CD4-positive, alpha-beta T cell (primary cell): ENCODE data around the gene ZNF808. TPM values are rescaled to one million over a fixed set of nuclear protein-coding genes. Genes with fewer than 3 reads are reported as not detected.
"Not testable (repeated sequence)": the region's sequence is repeated elsewhere in the genome, so short reads cannot be mapped to it uniquely, and the experiment has no call there.

ENCODE experiments used
- ATAC-seq: fragments of 200-7000 bp; cut with Tn5 transposase; one replicate; pipeline ENCODE4 v1.10.0; 2022; ENCODE audit warnings: mild to moderate bottlenecking; ENCODE audit not compliant: poor library complexity
- CTCF ChIA-PET: fragments of 350-600 bp; sonication (Branson Sonifier 250); formaldehyde crosslinking; loops from one replicate; lab custom pipeline; 2021; ENCODE audit warnings: antibody characterized with exemption, inconsistent platforms; lab: Charles Lee
- POLR2A ChIA-PET: fragments of 350-600 bp; sonication (Branson Sonifier 250); formaldehyde crosslinking; loops from one replicate; lab custom pipeline; 2021; ENCODE audit warnings: antibody characterized with exemption, inconsistent platforms; lab: Charles Lee
- DNase-seq, 14 experiments: peaks; one replicate each; pipeline ENCODE4 v3.0.0-alpha.2; 2013 to 2020; ENCODE audit warnings: mixed read lengths in 2 of 14
- H3K27ac ChIP-seq, 2 donors: one replicate each; pipeline versions ENCODE4 v1.5.1 to v1.7.0; 2013; ENCODE audit warnings: low read length in 2 of 2, low read depth in 1 of 2, mild to moderate bottlenecking in 1 of 2
- H3K27me3 ChIP-seq, 2 experiments: 1 replicate in 1 of 2; 2 replicates in 1 of 2; pipeline versions ENCODE4 v1.6.1 to v1.7.0; 2013; ENCODE audit warnings: low read length in 2 of 2, control low read depth in 1 of 2, mild to moderate bottlenecking in 1 of 2, moderate library complexity in 1 of 2; ENCODE audit not compliant: insufficient read depth in 2 of 2, control insufficient read depth in 1 of 2
- H3K36me3 ChIP-seq: one replicate; pipeline ENCODE4 v1.6.1; 2013; ENCODE audit warnings: low read length, control low read depth; ENCODE audit not compliant: insufficient read depth
- H3K4me1 ChIP-seq: one replicate; pipeline ENCODE4 v1.6.1; 2013; ENCODE audit warnings: low read length, control low read depth; ENCODE audit not compliant: insufficient read depth
- H3K4me3 ChIP-seq: one replicate; pipeline ENCODE4 v1.5.1; 2013; ENCODE audit warnings: mild to moderate bottlenecking, low read length, moderate library complexity
- H3K9me3 ChIP-seq, 2 experiments: 1 replicate in 1 of 2; 2 replicates in 1 of 2; pipeline versions ENCODE4 v1.6.1 to v1.7.0; 2013; ENCODE audit warnings: low read length in 2 of 2, mild to moderate bottlenecking in 2 of 2, control low read depth in 1 of 2, moderate library complexity in 1 of 2; ENCODE audit not compliant: control insufficient read depth in 1 of 2, insufficient read depth in 1 of 2
- H3K27ac Mint-ChIP-seq: one replicate; pipeline ENCODE4 v1.8.0; 2020; ENCODE audit warnings: mixed read lengths
- H3K27me3 Mint-ChIP-seq: one replicate; pipeline ENCODE4 v1.8.0; 2021; ENCODE audit warnings: mixed read lengths
- H3K36me3 Mint-ChIP-seq: one replicate; pipeline ENCODE4 v1.8.0; 2021; ENCODE audit warnings: low read depth, mixed read lengths
- H3K4me1 Mint-ChIP-seq: one replicate; pipeline ENCODE4 v1.8.0; 2021; ENCODE audit warnings: low read depth, mixed read lengths
- H3K4me3 Mint-ChIP-seq: one replicate; pipeline ENCODE4 v1.8.0; 2020; ENCODE audit warnings: mild to moderate bottlenecking, mixed read lengths
- H3K9me3 Mint-ChIP-seq: one replicate; pipeline ENCODE4 v1.8.0; 2020; ENCODE audit warnings: mixed read lengths
- CTCF ChIP-seq: fragments of 200-600 bp; IDR thresholded peaks from one replicate; pipeline ENCODE4 v1.8.0; 2022; ENCODE audit warnings: antibody characterized with exemption, mild to moderate bottlenecking
- intact Hi-C, 2 experiments: fragments of 100-400 bp; cut with DNase I in 1 of 2; cut with micrococcal nuclease in 1 of 2; formaldehyde crosslinking; loops; one replicate each; pipeline versions ENCODE4 v1.15.1 to v1.9.0; 2023 to 2025; cut with DNase I, micrococcal nuclease
- total RNA-seq, 174 experiments: library from RNA in 2 of 174; stranded (reverse) in 2 of 174; gene quantifications; one replicate each; pipeline ENCODE4 v1.2.3 and lab custom pipeline; 2021 to 2026

Gene ZNF808
- total RNA-seq, 2 experiments from 2014 or later = 13.4 to 15.3 TPM

DNA sequence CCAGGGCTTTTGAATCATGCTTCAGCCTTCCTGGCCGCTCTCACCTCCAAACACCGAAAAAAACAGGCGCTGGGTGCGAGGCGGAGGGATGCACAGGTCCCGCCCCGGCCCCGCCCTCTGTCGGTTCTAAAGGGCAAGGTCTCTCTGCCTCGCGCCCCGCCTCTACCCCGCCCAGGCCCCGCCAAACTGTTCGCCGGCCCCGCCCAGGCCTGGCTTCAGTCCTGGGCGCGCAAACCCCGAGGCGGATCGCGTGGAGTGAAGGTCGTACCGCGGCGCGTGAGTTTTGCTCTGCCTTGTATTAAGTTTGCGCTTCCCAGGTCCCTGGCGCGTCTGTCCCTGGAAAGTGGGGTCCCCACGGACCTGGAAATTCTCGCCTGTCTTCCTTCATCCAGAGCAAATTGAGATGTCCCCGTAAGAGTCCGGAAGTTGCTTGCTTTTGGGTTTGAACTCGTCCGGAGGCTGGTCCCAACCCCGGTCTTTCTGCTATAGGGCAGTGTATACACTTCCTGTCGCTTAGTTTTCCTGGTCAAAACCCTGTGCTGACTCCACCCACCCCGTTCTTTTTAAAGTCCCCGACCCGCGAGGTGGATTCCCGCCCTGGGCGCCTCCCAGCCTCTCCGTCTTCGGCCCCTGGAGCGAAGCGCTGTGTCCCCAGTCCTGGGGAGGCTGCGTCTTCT is 8.4 kb downstream of the ZNF808 start:
- H3K9me3 Mint-ChIP-seq = no peaks in the 10 kb centered on the region
- H3K4me1 Mint-ChIP-seq = peaks cover 23% of the 10 kb centered on the region
- peak overlapping the region; percentile 90 for H3K4me3 ChIP-seq
- H3K27me3 Mint-ChIP-seq = no peaks in the 10 kb centered on the region
- ATAC-seq (peak; percentile 95), DNase-seq (peak; percentile 80 to 95 (median 90))
- peaks cover 9% of the 10 kb centered on the region for H3K36me3 ChIP-seq
- peak overlapping the region; percentile 69 for H3K27ac Mint-ChIP-seq
- CTCF ChIA-PET = no interaction called here
- intact Hi-C loops = loop anchor here (1.0 to 10.0 kb wide), 4 partner anchors 9 to 271 kb away; partner anchors contain the start of genes ZNF701 (in 2 of the 2), ZNF766 (in 1 of the 2) and ZNF808 (in 1 of the 2)
- H3K4me3 Mint-ChIP-seq = peak overlapping the region; percentile 91
- H3K36me3 Mint-ChIP-seq = peaks cover 61% of the 10 kb centered on the region
- POLR2A ChIA-PET = no interaction called here
- peaks cover 0 to 6% of the 10 kb centered on the region in 2 experiments for H3K9me3 ChIP-seq
- no peaks in the 10 kb centered on the region for H3K27me3 ChIP-seq
- peak overlapping the region; percentile 49 to 76 for H3K27ac ChIP-seq
- H3K4me1 ChIP-seq = peaks cover 23% of the 10 kb centered on the region
- TF ChIP-seq CTCF = no peak

GRCh38 chr19:52536448-52536800 is 9.0 kb downstream of the ZNF808 start:
- peak; percentile 51 for ATAC-seq
- intact Hi-C loops = loop anchor here in 1 of 2 experiments (1.0 to 10.0 kb wide), 3 partner anchors 34 to 272 kb away; partner anchors contain the start of genes ZNF701 and ZNF766
- no peaks in the 10 kb centered on the region for H3K27me3 ChIP-seq
- CTCF ChIA-PET = interaction anchor here (1.8 kb wide), 1 partner anchor 10 kb away, joined by 4 read pairs; no protein-coding TSS in a partner anchor
- POLR2A ChIA-PET = no interaction called here
- H3K27me3 Mint-ChIP-seq = no peaks in the 10 kb centered on the region
- H3K4me1 Mint-ChIP-seq = peaks cover 22% of the 10 kb centered on the region
- peaks cover 0 to 6% of the 10 kb centered on the region in 2 experiments for H3K9me3 ChIP-seq
- H3K4me3 Mint-ChIP-seq = peak overlapping the region; percentile 91
- H3K36me3 ChIP-seq = peaks cover 9% of the 10 kb centered on the region
- H3K27ac Mint-ChIP-seq = peak overlapping the region; percentile 69
- peak; percentile 3 to 73 (median 36) for DNase-seq
- H3K36me3 Mint-ChIP-seq = peaks cover 66% of the 10 kb centered on the region
- no peak for TF ChIP-seq CTCF
- no peaks in the 10 kb centered on the region for H3K9me3 Mint-ChIP-seq
- peak overlapping the region; percentile 49 to 76 for H3K27ac ChIP-seq
- H3K4me3 ChIP-seq = peak overlapping the region; percentile 90
- peaks cover 23% of the 10 kb centered on the region for H3K4me1 ChIP-seq

GRCh38 chr19:52538815-52539214 is 11.3 kb downstream of the ZNF808 start:
- Histone ChIP-seq H3K4me1 (peaks cover 34% of the 10 kb centered on the region), H3K9me3 (peaks cover 0 to 14% of the 10 kb centered on the region in 2 experiments), H3K36me3 (peaks cover 14% of the 10 kb centered on the region)
- intact Hi-C loops = loop anchor here in 1 of 2 experiments (10.0 kb wide), 1 partner anchor 274 kb away; the partner anchor contains the start of gene ZNF766
- H3K27ac Mint-ChIP-seq, ATAC-seq, POLR2A ChIA-PET, CTCF ChIA-PET, DNase-seq, H3K27me3 ChIP-seq, H3K27ac ChIP-seq, H3K27me3 Mint-ChIP-seq, H3K4me3 ChIP-seq, H3K9me3 Mint-ChIP-seq: not testable (repeated sequence)
- Mint-ChIP-seq H3K4me3 (peak overlapping the region; percentile 68), H3K36me3 (peaks cover 72% of the 10 kb centered on the region), H3K4me1 (peaks cover 32% of the 10 kb centered on the region)

- Histone ChIP-seq H3K9me3 (peaks cover 13 to 15% of the 10 kb centered on the region in 2 experiments), H3K4me1 (peaks cover 20% of the 10 kb centered on the region), H3K36me3 (peaks cover 36% of the 10 kb centered on the region)
- H3K27me3 Mint-ChIP-seq, H3K27me3 ChIP-seq, H3K4me3 Mint-ChIP-seq, H3K27ac Mint-ChIP-seq, H3K4me3 ChIP-seq, ATAC-seq, intact Hi-C loops, CTCF ChIA-PET, H3K9me3 Mint-ChIP-seq, POLR2A ChIA-PET, DNase-seq, H3K27ac ChIP-seq: not testable (repeated sequence)
- peaks cover 82% of the 10 kb centered on the region for H3K36me3 Mint-ChIP-seq
- peaks cover 25% of the 10 kb centered on the region for H3K4me1 Mint-ChIP-seq
These were observed 13.7 kb downstream of the ZNF808 start for GRCh38 chr19:52541176-52541575.
